H1 (cell line): Measurements from ENCODE around the gene COL5A3.

ENCODE experiments used
- CBX8 ChIP-seq: fragments of 300-800, 300-1000 bp; sonication (generic); IDR thresholded peaks from 2 replicates; pipeline ENCODE4 v1.7.1; 2016; ENCODE audit warnings: low read depth, low read length, borderline replicate concordance
- CHD1 ChIP-seq: IDR thresholded peaks from 2 replicates; pipeline ENCODE4 v1.6.1; 2012; ENCODE audit warnings: low read depth, low read length, improper control_type of control experiment
- CTCF ChIP-seq, 3 experiments: IDR thresholded peaks; 1 replicate in 2 of 3; 2 replicates in 1 of 3; pipeline versions ENCODE4 v1.5.1 to v1.6.1; 2011; ENCODE audit warnings: low read length in 3 of 3, mild to moderate bottlenecking in 3 of 3, inconsistent platforms in 2 of 3, low read depth in 1 of 3, moderate library complexity in 1 of 3; ENCODE audit not compliant: insufficient read depth in 1 of 3; ENCODE audit errors: control extremely low read depth in 1 of 3
- EZH2 ChIP-seq: fragments of 200-600 bp; sonication (generic); IDR thresholded peaks from 2 replicates; pipeline ENCODE4 v1.7.1; 2012; ENCODE audit warnings: low read depth, mild to moderate bottlenecking, moderate library complexity, low read length, inconsistent platforms; ENCODE audit not compliant: severe bottlenecking
- KDM4A ChIP-seq: IDR thresholded peaks from one replicate; pipeline ENCODE4 v1.7.1; 2012; ENCODE audit warnings: low read depth, mild to moderate bottlenecking, moderate library complexity, low read length, inconsistent platforms; ENCODE audit not compliant: severe bottlenecking
- KDM5A ChIP-seq: fragments of 200-600 bp; IDR thresholded peaks from 2 replicates; pipeline ENCODE4 v1.7.1; 2012; ENCODE audit warnings: mild to moderate bottlenecking, low read length, inconsistent platforms, mixed read lengths
- MAFK ChIP-seq: IDR thresholded peaks from 2 replicates; pipeline ENCODE4 v1.6.1; 2012; ENCODE audit warnings: low read depth, mild to moderate bottlenecking, improper control_type of control experiment, low read length
- POLR2A ChIP-seq, 2 experiments: IDR thresholded peaks; 1 replicate in 1 of 2; 2 replicates in 1 of 2; pipeline ENCODE4 v1.6.1; 2011; ENCODE audit warnings: low read depth in 2 of 2, low read length in 2 of 2, mild to moderate bottlenecking in 2 of 2; ENCODE audit errors: control extremely low read depth in 1 of 2
- RNF2 ChIP-seq: fragments of 200-900, 300-1000 bp; sonication (generic); IDR thresholded peaks from 2 replicates; pipeline ENCODE4 v1.7.1; 2016; ENCODE audit warnings: borderline replicate concordance, low read depth, mild to moderate bottlenecking, antibody characterized with exemption, low read length; ENCODE audit not compliant: poor library complexity, severe bottlenecking; ENCODE audit errors: missing control alignments
- SIN3A ChIP-seq, 2 experiments: IDR thresholded peaks in 1 of 2; conservative IDR thresholded peaks in 1 of 2; 2 replicates each; pipeline ENCODE4 v1.6.1; 2011 to 2012; ENCODE audit warnings: low read length in 2 of 2, improper control_type of control experiment in 1 of 2, low read depth in 1 of 2, mild to moderate bottlenecking in 1 of 2
- SP2 ChIP-seq: IDR thresholded peaks from 2 replicates; pipeline ENCODE4 v1.6.1; 2012; ENCODE audit warnings: mild to moderate bottlenecking, low read length, inconsistent platforms
- TCF12 ChIP-seq: IDR thresholded peaks from 2 replicates; pipeline ENCODE4 v1.6.1; 2011; ENCODE audit warnings: low read depth, mild to moderate bottlenecking, low read length
- USF2 ChIP-seq: IDR thresholded peaks from 2 replicates; pipeline ENCODE4 v1.6.1; 2011; ENCODE audit warnings: low read length, improper control_type of control experiment

- TF ChIP-seq CTCF (IDR thresholded peaks at IDR 0.05; ENCODE audit: control extremely low read depth in 1 of 3, insufficient read depth in 1 of 3, low read depth in 1 of 3, low read length in 3 of 3): no peak
- no peak for TF ChIP-seq MAFK
- no peak for TF ChIP-seq KDM4A
- TF ChIP-seq CBX8: no peak
- no peak for TF ChIP-seq POLR2A (IDR thresholded peaks at IDR 0.05; ENCODE audit: control extremely low read depth in 1 of 2, low read depth in 2 of 2, low read length in 2 of 2)
- TF ChIP-seq EZH2: no peak
- no peak for TF ChIP-seq RNF2
- no peak for TF ChIP-seq TCF12
- TF ChIP-seq KDM5A: no peak
- TF ChIP-seq USF2: no peak
- TF ChIP-seq SIN3A (conservative IDR thresholded peaks at IDR 0.05 in 1 of 2, IDR thresholded peaks at IDR 0.05 in 1 of 2; ENCODE audit: low read depth in 1 of 2, low read length in 2 of 2): no peak
- TF ChIP-seq SP2: no peak
- no peak for TF ChIP-seq CHD1
Observed at GRCh38 chr19:9945319-9945966, 64.9 kb downstream of the COL5A3 start.
